Fibroblast of pulmonary artery (primary cell): ENCODE data around the gene BBS9.
A peak's percentile ranks its signal among the peaks of the same experiment; 100 is the strongest.

Experiments used
- DNase-seq: peaks from one replicate; pipeline ENCODE4 v3.0.0-alpha.2; 2010; ENCODE audit warnings: low read depth
- H3K4me3 ChIP-seq: replicated peaks from 2 replicates; pipeline ENCODE4 v1.5.1; 2011; ENCODE audit warnings: low read depth, mild to moderate bottlenecking, control low read depth, low read length, moderate library complexity
- TF ChIP-seq, protein P1 (sequence below): IDR thresholded peaks from 2 replicates; pipeline ENCODE4 v1.5.1; 2011; ENCODE audit warnings: mild to moderate bottlenecking, control low read depth, low read length, inconsistent platforms; ENCODE audit errors: missing control alignments

Gene BBS9

DNA sequence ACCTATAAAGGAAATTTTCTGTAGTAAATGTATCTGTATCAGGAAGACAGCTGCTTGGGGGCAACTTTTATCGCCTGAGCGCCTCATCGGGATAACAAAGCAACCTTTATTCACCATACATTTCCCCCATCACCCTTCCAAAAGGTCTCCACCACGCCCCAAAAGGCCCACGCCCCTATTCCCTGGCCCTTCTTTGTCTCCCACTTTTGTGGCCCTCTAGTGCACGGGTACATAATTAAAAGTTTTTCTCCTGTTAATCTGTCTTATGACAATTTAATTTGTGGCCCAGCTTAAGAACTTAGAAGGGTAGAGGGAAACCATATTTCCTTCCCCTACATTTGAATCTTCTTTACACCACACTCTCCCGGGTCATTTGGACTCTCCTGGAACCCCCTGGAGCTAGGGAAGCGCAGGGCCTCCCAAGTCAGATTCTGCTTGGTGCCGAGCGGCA, 20.8 kb upstream of the BBS9 start:
- TF ChIP-seq, protein P1, sequence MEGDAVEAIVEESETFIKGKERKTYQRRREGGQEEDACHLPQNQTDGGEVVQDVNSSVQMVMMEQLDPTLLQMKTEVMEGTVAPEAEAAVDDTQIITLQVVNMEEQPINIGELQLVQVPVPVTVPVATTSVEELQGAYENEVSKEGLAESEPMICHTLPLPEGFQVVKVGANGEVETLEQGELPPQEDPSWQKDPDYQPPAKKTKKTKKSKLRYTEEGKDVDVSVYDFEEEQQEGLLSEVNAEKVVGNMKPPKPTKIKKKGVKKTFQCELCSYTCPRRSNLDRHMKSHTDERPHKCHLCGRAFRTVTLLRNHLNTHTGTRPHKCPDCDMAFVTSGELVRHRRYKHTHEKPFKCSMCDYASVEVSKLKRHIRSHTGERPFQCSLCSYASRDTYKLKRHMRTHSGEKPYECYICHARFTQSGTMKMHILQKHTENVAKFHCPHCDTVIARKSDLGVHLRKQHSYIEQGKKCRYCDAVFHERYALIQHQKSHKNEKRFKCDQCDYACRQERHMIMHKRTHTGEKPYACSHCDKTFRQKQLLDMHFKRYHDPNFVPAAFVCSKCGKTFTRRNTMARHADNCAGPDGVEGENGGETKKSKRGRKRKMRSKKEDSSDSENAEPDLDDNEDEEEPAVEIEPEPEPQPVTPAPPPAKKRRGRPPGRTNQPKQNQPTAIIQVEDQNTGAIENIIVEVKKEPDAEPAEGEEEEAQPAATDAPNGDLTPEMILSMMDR = peak; percentile 11
- DNase-seq = no peak
- H3K4me3 ChIP-seq = peak overlapping the region; percentile 83

DNA sequence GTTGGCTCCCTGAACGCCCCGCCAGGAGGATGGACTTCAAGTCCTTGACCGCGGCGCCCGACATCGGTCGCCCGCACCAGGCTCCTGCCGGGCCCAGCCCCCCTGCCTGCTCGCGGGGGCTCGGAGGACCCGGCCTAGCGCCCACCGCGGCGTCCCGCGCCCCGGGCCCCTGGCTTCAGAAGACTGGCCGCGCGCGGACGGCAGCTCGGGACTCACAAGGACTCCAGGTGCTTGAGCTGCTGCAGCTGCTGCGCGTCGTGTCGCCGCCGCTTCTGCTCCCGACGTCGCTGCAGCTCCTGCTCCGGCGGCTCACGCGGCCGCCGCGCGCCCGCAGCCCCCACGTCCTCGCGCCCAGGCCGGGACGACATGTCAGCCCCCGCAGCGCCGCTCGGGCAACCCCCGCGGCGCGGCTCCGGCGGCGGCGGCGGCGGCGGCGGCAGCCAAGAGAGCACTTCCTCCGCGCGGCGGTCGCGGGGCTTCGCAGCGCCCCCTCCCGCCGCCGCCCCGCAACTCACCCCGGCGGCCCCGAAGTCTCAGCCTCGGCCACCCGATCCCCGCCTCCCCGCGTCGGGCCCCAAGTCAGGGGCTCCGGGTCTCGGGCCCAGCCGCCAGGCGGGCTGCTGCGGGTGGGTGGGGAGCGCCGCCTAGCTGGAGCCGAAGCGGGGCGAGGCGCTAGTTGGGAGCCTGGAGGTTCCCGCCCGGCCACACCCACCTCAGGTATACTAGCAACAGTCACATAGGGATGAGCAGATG, 20.2 kb upstream of the BBS9 start, which contains the start of gene RP9:
RP9 (minus strand) TSS at position 400 of the 753 bp plus-strand sequence; CDS start at position 368, 32 bp downstream.
- TF ChIP-seq, protein P1 = no peak
- peak; percentile 53 for DNase-seq
- H3K4me3 ChIP-seq = peak within 1 kb of the TSS; percentile 83

DNA sequence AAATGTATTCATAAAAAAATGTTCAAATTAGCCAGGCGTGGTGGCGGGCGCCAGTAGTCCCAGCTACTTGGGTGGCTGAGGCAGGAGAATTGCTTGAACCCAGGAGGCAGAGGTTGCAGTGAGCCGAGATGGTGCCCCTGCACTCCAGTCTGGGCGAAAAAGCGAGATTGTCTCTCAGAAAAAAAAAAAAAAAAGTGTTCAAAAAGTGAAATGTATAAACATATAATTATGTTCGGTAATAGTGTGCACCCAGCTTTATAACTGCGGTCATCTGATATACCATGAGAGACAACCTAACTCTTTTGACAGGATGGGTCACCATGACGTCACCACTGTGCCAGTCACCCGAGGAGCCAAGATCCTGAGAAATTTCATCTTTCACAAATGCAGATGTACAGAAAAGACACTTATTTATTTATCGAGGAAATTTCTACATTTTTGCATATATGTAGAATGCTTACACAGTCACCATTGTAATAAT, 19.6 kb upstream of the BBS9 start:
- no peak for DNase-seq
- H3K4me3 ChIP-seq = peak overlapping the region; percentile 62
- TF ChIP-seq, protein P1 = no peak

DNA sequence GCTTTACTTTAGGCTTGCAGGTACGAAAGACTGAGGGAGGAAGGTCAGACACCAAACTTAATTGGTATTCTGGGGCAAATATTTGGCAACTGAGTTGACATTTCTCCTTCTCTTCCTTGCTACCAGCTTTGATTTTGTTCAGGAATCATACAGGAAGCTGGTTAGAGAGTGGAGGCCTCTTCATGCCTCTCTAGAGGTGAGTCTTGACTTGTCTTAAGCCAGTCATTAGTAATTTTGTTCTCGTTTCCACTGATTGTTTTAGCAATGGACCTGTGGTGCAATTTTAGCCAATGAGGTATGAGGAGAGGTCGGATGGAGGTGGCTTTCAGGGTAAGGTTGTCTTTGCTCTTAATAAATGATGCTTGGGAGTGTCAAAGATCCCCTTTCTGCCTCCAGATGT, 17.8 kb upstream of the BBS9 start:
- TF ChIP-seq, protein P1 = no peak
- no peak overlapping the region for H3K4me3 ChIP-seq
- no peak for DNase-seq

DNA sequence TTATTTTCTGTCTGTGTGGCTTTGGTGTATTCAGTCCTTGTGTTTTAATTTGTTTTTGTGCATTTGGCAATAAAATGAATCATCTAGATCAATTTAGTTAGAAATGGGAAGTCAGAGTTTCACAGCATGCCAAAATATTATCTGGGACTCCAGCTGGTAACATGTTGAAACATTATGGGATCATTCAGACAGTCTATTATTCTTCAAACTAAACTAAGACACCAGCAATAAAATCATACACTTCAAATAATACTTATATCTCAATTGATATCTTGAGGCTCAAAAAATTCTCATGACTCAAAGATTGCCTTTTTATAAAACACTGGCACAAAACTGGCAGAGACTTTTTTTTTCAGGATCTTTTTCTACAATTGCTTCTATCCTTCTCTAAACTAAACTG, 14.4 kb upstream of the BBS9 start:
- H3K4me3 ChIP-seq = no peak overlapping the region
- DNase-seq = no peak
- TF ChIP-seq, protein P1 = no peak

DNA sequence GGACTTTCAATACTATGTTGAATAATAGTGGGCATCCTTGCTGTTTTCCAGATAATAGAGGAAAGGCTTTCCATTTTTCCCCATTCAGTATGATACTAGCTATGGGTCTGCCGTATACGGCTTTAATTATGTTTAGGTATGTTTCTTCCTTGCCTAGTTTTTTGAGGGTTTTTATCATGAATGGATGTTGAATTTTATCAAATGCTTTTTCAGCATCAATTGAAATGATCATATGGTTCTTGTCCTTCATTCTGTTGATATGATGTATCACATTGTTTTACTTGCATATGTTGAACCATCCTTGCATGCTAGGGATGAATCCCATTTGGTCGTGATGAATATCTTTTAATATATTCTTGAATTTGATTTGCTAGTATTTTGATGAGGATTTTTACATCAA, 11.0 kb upstream of the BBS9 start:
- TF ChIP-seq, protein P1 = no peak
- no peak for DNase-seq
- H3K4me3 ChIP-seq = no peak overlapping the region
